BLaER1 treated with 17β-estradiol and CSF1 and Interleukin-3, amounts not matched to agents 10 nM and 100 nM (cell line): ENCODE data around the gene MED12L.
A peak's percentile ranks its signal among the peaks of the same experiment; 100 is the strongest.
"Not testable (repeated sequence)": the region's sequence is repeated elsewhere in the genome, so short reads cannot be mapped to it uniquely, and the experiment has no call there.

ENCODE experiments used
- H3K27ac ChIP-seq, 11 experiments: shearing (Covaris generic); formaldehyde crosslinking; 2 replicates each; pipeline ENCODE4 v1.8.1; 2022
- H3K27me3 ChIP-seq, 11 experiments: shearing (Covaris generic); formaldehyde crosslinking; 2 replicates each; pipeline ENCODE4 v1.8.1; 2022
- H3K36me3 ChIP-seq, 11 experiments: shearing (Covaris generic); formaldehyde crosslinking; 2 replicates each; pipeline ENCODE4 v1.8.1; 2022
- H3K4me1 ChIP-seq, 10 experiments: shearing (Covaris generic); formaldehyde crosslinking; 2 replicates each; pipeline ENCODE4 v1.8.1; 2022
- H3K4me2 ChIP-seq, 11 experiments: shearing (Covaris generic); formaldehyde crosslinking; 2 replicates each; pipeline ENCODE4 v1.8.1; 2022
- H3K4me3 ChIP-seq, 10 experiments: shearing (Covaris generic); formaldehyde crosslinking; 2 replicates each; pipeline ENCODE4 v1.8.1; 2022
- H3K9ac ChIP-seq, 11 experiments: shearing (Covaris generic); formaldehyde crosslinking; 2 replicates each; pipeline ENCODE4 v1.8.1; 2022
- H3K9me3 ChIP-seq, 11 experiments: shearing (Covaris generic); formaldehyde crosslinking; replicated peaks in 1 of 11; 2 replicates each; pipeline ENCODE4 v1.8.1; 2022
- H4K20me1 ChIP-seq, 11 experiments: shearing (Covaris generic); formaldehyde crosslinking; 2 replicates each; pipeline ENCODE4 v1.8.1; 2022
- Cebpa-rat ChIP-seq, 11 experiments: shearing (Covaris generic); IDR thresholded peaks; 2 replicates each; pipeline ENCODE4 v1.8.1; 2022

The MED12L gene

DNA sequence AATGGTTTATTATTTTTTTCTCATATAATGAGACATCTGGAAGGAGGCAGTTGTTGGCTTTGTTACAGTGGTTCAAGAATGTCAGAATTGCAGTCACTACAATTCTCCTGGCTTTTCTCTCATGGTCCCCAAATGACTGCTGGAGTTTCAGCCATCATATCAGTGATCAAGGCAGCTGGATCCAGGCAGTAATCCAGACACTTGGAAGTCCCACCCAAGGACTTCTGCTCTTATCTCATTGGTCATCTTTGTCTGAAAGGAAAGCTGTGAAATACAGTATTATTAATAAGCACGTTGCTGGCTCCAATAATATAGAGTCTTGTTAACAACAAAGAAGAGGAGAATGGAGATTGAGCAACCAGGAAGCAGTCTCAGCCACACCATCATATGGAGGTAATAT, 22.9 kb upstream of the MED12L start:
- no peak for TF ChIP-seq Cebpa-rat (IDR thresholded peaks at IDR 0.05)
- H3K4me3 ChIP-seq, result no peak overlapping the region

DNA sequence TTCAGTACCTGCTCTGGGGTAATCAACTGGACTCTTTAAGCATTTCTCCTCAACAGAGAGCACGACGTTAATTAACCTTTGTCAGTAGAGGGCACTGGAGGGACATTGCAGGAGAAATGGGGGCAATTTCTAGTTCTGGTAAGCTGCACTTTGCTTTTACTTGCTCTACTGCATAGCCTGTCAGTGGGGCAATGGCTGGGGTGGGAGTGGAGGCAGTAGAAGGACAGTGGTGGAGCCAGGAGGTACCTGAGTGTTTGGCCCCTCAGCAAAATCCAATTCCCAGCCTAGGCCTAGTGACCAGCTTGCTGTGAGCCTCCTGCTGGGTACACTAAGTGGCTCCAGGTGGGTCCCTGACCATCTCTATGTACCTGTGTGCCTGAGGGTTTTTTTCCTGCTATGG, 18.3 kb upstream of the MED12L start:
- Histone ChIP-seq H3K27me3 (no peaks in the 10 kb centered on the region), H3K4me1 (no peaks in the 10 kb centered on the region), H3K4me2 (no peak overlapping the region), H3K36me3 (no peaks in the 10 kb centered on the region), H3K27ac (no peak overlapping the region), H3K9ac (no peak overlapping the region), H3K9me3 (no peaks in the 10 kb centered on the region), H3K4me3 (no peak overlapping the region), H4K20me1 (no peaks in the 10 kb centered on the region)
- no peak for TF ChIP-seq Cebpa-rat (IDR thresholded peaks at IDR 0.05)

More for the DNA sequence above, 22.9 kb upstream of the MED12L start:
- H3K4me1 ChIP-seq, result no peaks in the 10 kb centered on the region
- no peaks in the 10 kb centered on the region for H3K27me3 ChIP-seq
- no peak overlapping the region for H3K4me2 ChIP-seq
- no peaks in the 10 kb centered on the region for H4K20me1 ChIP-seq
- H3K9me3 ChIP-seq, result no peaks in the 10 kb centered on the region
- no peak overlapping the region for H3K9ac ChIP-seq
- H3K27ac ChIP-seq, result no peak overlapping the region
- no peaks in the 10 kb centered on the region for H3K36me3 ChIP-seq

DNA sequence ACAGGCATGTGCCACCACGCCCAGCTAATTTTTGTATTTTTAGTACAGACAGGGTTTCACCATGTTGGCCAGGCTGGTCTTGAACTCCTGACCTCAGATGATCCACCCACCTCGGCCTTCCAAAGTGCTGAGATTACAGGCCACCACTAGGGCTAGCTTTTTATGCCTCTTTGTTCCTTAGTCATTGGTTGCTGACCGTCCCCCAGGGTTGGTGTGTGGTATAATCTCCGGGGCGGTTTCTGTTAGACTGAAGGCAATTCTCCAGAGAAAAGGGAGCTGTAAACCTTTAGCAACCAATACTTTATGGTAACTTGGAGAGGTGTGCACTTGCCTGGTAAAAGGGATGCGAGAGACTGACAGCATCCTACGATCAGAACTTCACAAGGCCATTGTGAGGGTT, 12.6 kb upstream of the MED12L start:
- not testable (repeated sequence) for H3K9ac ChIP-seq, H3K4me1 ChIP-seq, H3K4me3 ChIP-seq

DNA sequence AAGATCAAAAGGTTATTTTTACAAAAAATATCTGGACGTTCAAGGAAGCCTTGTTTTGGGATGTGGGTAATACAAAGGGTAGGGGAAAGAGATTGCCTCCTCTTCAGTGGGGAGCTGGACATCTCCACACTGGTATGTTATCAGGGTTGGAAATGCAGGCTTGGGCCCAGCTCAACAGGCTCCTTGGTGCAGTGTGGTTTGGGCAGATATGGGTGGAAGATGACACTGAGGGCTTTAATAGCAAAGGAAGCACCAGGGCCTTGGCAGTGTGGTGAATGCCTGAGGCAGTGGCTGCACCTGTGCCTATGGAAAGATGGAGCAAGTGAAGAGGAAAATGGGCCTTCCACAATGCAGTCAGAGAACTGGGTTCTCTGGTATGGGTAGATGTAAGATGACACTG, 11.2 kb upstream of the MED12L start:
- Histone ChIP-seq H3K4me1 (no peaks in the 10 kb centered on the region), H4K20me1 (no peaks in the 10 kb centered on the region), H3K27me3 (no peaks in the 10 kb centered on the region), H3K27ac (no peak overlapping the region), H3K4me2 (0 out of 22 replicates have a peak overlapping the region, but pooled peaks of 1 of the 11 experiments have one; percentile 23), H3K9ac (no peak overlapping the region), H3K36me3 (no peaks in the 10 kb centered on the region), H3K4me3 (no peak overlapping the region), H3K9me3 (no peaks in the 10 kb centered on the region)
- TF ChIP-seq Cebpa-rat (IDR thresholded peaks at IDR 0.05), result no peak

More for the DNA sequence above, 12.6 kb upstream of the MED12L start:
- H3K9me3 ChIP-seq, H4K20me1 ChIP-seq, H3K27me3 ChIP-seq, H3K27ac ChIP-seq, H3K36me3 ChIP-seq, H3K4me2 ChIP-seq: not testable (repeated sequence)

DNA sequence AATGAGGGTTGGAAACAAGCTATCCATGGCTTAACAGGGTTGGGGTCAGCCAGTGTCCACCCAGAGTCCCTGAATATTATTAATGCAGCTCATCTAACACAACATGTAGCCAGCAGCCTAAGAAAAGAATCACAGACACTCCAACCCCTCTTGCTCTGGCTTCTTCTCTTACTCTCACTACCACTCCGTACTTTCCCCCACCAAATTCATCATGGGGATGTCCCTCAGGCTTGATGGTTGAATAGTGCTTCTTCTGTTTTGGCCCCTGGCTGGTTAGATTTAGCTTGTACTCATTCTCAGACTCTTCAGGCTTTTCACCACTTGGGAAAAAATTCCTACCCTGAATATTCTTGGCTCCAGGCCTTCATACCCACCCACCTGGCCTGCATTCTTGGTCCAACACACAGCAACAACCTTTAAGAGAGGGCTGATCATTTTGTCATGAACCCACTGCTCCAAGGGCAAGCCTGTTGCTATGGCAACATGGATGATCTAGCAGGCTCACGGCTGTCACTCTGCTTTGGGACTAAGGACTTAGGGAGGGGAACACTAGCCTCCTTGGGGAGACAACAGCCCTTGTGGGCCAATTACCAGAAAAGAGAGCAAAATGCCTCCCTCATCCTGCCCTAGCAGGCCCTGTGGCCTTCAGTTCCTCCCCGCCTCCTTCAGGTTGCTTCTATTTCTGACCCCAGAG, 9.4 kb upstream of the MED12L start:
- Histone ChIP-seq H3K36me3 (no peaks in the 10 kb centered on the region), H3K4me2 (no peak overlapping the region), H3K4me3 (no peak overlapping the region), H4K20me1 (no peaks in the 10 kb centered on the region), H3K4me1 (no peaks in the 10 kb centered on the region), H3K9me3 (no peaks in the 10 kb centered on the region), H3K27ac (no peak overlapping the region), H3K27me3 (no peaks in the 10 kb centered on the region), H3K9ac (no peak overlapping the region)
- no peak for TF ChIP-seq Cebpa-rat (IDR thresholded peaks at IDR 0.05)

DNA sequence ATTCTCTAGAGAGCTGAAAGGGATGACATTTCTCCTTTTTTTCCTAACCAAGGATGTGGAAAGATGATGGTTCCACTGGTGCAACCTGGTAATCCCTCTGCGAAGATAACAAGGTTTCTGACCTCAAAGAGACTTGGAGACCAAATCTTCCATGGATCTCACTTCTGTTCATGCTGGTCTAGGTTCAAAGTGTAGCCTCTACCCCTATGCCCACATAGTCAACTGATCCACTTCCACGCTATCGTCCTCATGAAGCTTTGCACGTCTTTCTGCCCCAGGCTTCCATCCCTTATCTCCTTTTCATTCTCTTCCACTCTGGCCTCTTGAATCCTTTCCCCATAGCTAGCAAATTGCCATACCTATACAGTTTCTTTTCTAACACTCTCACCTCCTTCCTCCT, 8.8 kb upstream of the MED12L start:
- no peak overlapping the region for H3K4me2 ChIP-seq
- no peak overlapping the region for H3K4me3 ChIP-seq
- H3K9ac ChIP-seq, result no peak overlapping the region
- TF ChIP-seq Cebpa-rat (IDR thresholded peaks at IDR 0.05), result no peak
- no peaks in the 10 kb centered on the region for H3K36me3 ChIP-seq
- no peaks in the 10 kb centered on the region for H3K9me3 ChIP-seq
- no peaks in the 10 kb centered on the region for H3K4me1 ChIP-seq
- H3K27me3 ChIP-seq, result no peaks in the 10 kb centered on the region
- no peaks in the 10 kb centered on the region for H4K20me1 ChIP-seq
- H3K27ac ChIP-seq, result no peak overlapping the region

DNA sequence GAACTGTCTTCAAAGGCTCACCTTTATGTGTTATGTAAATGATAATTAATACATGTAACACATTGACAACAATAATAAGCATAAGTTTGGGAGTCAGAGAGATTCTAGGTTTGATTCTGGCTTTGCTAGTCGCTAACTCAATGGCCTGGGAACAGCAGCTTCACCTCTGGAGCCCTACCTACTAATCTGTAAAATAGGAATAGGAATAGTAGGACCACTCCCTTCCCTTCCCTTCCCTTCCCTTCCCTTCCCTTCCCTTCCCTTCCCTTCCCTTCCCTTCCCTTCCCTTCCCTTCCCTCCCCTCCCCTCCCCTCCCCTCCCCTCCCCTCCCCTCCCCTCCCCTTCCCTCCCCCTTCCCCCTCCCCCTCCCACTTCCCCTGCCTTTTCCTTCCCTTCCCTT, 4.4 kb upstream of the MED12L start:
- not testable (repeated sequence) for H3K9me3 ChIP-seq, H4K20me1 ChIP-seq, H3K4me1 ChIP-seq, H3K9ac ChIP-seq, H3K4me2 ChIP-seq, H3K4me3 ChIP-seq, H3K36me3 ChIP-seq, H3K27ac ChIP-seq
- peaks cover 0 to 12% (median 2%) of the 10 kb centered on the region in 11 experiments; a peak in 12 of 22 replicates for H3K27me3 ChIP-seq

DNA sequence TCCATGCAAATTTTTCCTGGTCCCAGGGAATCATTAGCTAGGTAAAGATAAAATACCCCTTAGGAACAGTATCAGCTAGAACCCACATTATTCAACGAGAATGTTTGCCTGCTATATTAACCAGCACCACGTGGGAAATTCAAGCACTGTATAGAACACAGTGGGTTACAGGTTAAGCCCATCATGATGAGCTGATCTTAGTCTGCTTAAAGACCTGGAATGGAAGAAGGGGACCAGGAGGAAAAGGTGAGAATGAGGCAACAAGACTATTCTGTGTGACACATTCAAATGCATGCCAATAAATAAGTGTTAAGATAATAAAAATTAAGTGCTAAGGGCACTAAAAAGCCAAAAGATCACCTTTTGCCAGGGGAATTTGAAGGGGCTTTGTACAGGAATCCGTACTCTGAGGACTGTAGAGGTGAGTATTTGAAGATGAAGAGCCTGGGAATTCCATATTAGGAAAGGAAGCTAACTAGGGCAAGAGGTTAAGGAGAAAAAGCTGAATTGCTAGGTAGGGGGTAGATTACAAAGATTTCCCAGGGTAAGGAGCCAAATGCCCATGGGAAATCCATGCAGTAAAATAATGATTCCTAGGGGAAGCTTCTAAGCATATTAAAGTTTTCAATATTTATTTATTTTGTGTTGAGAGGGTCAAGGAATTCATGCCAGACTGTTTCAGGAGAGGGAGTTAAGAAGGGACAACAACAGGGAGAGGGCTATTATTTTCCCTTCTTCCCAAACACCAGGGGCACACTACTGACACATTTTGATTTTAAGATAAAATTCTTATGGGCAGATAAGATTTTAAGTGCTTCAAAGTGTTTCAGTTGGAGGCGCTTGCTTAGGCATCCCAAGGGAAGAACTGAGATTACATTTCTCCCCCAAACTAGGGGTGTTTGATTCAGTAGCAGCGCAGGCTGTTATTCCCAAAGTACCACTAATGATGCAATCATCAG, 2.3 kb upstream of the MED12L start:
- Histone ChIP-seq H3K9ac (no peak overlapping the region), H3K4me1 (peaks cover 0 to 18% (median 12%) of the 10 kb centered on the region in 10 experiments; a peak in 14 of 20 replicates), H3K27me3 (peaks cover 14 to 33% (median 22%) of the 10 kb centered on the region in 11 experiments), H4K20me1 (peaks cover 0 to 14% (median 0%) of the 10 kb centered on the region in 11 experiments; a peak in 8 of 22 replicates), H3K4me2 (no peak overlapping the region), H3K36me3 (no peaks in the 10 kb centered on the region), H3K4me3 (no peak overlapping the region), H3K9me3 (no peaks in the 10 kb centered on the region), H3K27ac (no peak overlapping the region)
- no peak for TF ChIP-seq Cebpa-rat (IDR thresholded peaks at IDR 0.05)

DNA sequence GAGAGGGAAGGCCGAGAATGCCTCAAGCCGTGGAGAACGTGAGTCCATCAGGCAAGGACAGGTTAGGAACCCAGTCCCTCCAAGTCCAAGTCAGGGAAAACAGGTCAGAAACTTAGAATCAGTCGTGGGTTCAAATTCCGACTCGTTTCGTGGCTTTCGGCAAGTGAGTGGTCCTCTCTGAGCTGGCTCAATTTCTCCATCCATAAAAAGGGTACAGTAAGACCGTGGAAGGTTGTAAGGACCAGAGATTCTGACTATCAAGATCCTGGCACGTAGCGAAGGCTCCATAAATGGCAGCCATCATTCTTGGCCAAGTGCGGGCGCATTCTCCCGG, 604 bp upstream of the MED12L start:
- H3K27me3 ChIP-seq, result peaks cover 22 to 40% (median 30%) of the 10 kb centered on the region in 11 experiments
- peak overlapping the region; percentile 57 to 84 (median 77); a peak in 21 of 22 replicates for H3K9ac ChIP-seq
- H3K4me2 ChIP-seq, result peak overlapping the region; percentile 78 to 96 (median 94)
- H3K27ac ChIP-seq, result peak overlapping the region in 3 of 11 experiments; percentile 62 to 71 (median 66); a peak in 6 of 22 replicates
- no peaks in the 10 kb centered on the region for H3K9me3 ChIP-seq
- peaks cover 0 to 2% (median 0%) of the 10 kb centered on the region in 11 experiments; a peak in 1 of 22 replicates for H3K36me3 ChIP-seq
- TF ChIP-seq Cebpa-rat (IDR thresholded peaks at IDR 0.05), result no peak
- peaks cover 0 to 24% (median 12%) of the 10 kb centered on the region in 10 experiments; a peak in 14 of 20 replicates for H3K4me1 ChIP-seq
- peaks cover 0 to 17% (median 0%) of the 10 kb centered on the region in 11 experiments; a peak in 8 of 22 replicates for H4K20me1 ChIP-seq
- peak overlapping the region; percentile 74 to 91 (median 86) for H3K4me3 ChIP-seq
